Stimulated activated CD8-positive, alpha-beta memory T cell treated with anti-CD3 and anti-CD28 coated beads, Interleukin-7, amount 100 ng/mL, for 24 hours (primary cell): Measurements from ENCODE around the gene PHOSPHO2.

Source experiments
- DNase-seq: peaks from one replicate; pipeline ENCODE4 v3.0.0-alpha.2; 2020; ENCODE audit warnings: low read depth

The PHOSPHO2 gene

DNA sequence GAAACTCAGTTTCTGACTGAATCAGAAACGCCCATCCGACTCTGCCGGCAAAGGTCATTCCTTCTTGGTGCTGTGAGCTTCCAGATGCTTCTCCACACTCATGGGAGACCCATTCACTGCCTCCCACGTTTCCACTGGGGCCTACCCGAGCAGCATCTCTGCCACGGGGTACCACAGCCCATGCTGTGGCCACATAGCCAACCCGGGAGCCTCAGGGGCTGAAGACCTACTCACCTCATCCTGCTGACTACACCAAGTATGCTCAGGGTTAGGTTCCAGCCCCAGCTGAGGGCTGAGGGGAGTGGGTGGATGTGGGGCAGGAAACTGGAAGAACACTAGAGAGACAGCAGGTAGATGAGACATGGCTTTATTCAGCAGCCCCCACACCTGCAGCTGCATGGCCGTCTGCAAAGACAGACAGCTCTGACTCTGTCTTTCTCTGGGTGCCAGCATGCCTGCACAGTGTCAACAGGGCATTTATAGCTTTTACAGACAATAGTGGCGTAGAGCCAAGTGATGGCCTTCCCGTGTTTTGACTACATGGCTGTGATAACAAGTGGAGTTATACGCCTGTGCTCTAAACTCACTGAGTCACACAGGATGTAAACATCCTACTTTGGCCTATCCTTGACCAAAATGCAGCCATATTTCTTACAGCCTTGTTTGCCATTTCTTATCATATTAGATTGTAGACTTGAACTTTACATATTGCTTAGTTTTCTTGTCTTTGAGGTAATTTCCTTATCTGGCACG is 22.8 kb downstream of the PHOSPHO2 start:
- no peak for DNase-seq

DNA sequence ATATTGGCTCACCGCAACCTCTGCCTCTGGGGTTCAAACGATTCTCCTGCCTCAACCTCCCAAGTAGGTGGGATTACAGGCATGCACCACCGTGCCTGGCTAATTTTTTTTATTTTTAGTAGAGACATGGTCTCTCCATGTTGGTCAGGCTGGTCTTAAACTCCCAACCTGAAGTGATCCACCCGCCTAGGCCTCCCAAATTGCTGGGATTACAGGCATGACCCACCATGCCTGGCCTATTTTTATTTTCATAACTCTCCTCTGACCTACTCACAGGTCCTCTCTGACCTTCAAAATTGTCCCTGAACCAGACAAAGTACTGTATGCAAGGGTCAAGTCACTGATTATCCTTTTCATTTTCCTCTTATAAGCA is 23.4 kb downstream of the PHOSPHO2 start:
- no peak for DNase-seq

DNA sequence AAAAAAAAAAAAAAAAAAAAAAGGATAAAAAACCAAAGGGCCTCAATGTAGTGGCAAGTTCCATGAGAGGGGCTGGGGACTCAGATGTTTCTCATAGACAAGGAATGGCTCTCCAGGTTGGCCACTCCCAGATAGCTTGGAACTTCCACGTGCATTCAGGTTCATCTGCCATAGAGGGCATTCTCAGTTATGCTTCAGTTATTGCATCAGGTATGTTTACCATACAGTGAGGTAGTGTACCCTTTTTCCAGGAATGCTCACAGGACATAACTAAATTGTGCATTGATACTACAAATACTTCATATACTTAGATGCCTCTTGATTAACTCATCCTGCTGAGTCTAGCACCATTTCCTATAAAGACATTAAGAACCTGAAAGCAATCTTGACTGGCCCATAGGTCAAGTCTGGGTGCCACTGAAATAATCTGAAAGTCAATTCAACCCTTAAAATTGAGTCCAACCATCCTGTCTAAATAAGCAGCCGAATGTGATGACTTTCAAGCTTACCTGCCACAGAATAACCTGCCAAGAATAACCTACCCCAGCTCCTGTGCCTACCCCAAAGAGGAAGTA is 24.7 kb downstream of the PHOSPHO2 start:
- no peak for DNase-seq

DNA sequence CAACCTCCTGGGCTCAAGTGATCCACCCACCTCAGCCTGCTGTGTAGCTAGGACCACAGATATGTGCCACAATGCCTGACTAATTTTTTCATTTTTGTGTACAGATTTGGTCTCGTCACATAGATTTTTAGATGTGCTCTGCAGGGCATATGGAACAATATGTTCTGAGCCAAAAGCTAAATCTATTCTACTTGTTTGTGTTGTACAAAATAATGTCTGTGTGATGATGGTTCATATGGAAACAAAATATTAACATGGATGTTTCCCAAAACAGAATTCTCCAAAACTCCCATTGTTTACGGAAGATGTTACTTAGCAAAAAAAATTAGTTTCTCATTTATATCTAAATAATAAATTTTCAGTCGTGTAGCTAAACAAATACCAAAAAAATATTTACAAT is 26.7 kb downstream of the PHOSPHO2 start:
- DNase-seq, result no peak

DNA sequence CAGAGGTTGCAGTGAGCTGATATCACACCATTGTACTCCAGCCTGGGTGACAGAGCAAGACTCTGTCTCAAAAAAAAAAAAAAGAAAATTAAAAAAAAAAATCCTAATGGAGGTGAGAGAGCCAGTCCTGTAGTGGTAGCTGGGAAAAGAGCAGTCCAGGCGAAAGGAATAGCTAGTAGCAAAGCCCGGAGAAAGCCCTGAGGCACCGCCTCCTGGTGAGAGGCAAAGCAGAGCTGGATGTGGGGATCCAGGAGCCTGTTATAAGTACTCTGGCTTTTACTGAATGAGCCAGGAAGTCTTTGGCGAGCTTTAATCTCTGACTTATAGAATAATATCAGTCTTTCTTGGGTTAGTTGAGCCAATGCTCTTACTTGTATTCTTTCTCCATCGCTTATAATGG is 32.8 kb downstream of the PHOSPHO2 start:
- no peak for DNase-seq

DNA sequence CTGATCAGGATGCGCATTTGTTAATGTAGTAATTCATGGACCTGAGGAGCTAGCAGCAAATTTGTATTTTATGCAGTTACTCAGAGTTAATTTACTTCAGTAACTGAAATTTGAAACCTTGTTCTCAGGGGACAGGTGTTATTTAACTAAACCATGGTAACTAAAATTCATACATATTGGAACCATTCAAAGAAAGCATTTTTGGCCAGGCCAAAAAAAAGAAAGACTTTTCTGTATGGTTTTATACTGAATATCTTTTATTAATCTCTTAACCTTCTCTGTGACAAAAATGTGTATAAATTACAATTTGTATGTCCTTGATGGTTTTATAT is 35.0 kb downstream of the PHOSPHO2 start:
- no peak for DNase-seq

DNA sequence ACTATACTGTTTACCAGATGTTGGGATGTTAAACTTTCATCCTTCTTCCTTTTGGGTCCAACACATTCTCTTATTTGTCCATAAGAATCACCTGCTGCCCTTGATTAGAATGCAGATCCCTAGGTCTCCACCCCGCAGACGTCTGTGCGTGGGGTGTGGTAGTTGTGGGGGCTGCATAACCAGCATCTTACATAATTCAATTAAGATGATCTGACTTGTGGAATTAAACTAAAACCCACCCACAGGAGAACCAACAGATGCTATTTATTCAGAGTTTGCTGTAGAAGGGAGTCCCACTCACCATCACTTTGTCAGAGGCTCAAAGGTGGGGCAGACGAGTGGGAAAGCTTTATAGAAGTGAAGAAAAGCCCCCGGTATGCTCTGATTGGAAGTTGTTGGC is 37.8 kb downstream of the PHOSPHO2 start:
- DNase-seq, result no peak

DNA sequence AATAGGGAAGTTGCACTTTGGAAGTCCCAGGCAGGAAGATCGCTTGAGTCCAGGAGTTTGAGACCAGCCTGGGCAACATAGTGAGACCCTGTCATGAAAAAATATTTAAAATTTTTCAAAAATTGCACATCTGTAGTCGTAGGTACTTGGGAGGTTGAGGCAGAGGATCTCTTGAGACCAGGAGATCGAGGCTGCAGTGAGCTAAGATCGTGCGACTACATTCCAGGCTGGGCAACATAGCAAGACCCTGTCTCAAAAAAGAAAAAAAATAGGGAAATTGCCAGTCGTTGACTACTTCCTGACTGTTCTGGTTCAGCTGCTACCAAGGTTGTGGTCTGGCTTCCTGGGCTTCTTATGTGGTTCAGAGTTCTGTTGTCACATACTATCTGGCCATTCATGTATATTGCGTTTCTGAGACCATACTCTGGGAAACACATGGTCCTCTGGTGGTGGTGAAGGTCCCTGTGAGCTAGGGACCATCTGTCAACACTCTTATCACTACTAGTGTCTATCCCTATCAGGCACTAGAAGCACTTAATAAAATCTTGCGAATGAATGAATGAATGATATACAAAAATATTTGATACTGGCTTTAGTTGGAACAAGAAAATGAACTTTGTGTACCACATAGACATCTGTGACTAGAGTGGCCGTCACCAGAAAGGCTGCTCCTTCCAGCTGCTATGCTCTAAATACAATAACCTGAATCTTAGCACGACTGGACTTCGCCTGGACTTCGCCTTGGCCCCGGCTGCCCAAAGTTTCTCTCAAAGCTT is 38.5 kb downstream of the PHOSPHO2 start:
- DNase-seq, result no peak

DNA sequence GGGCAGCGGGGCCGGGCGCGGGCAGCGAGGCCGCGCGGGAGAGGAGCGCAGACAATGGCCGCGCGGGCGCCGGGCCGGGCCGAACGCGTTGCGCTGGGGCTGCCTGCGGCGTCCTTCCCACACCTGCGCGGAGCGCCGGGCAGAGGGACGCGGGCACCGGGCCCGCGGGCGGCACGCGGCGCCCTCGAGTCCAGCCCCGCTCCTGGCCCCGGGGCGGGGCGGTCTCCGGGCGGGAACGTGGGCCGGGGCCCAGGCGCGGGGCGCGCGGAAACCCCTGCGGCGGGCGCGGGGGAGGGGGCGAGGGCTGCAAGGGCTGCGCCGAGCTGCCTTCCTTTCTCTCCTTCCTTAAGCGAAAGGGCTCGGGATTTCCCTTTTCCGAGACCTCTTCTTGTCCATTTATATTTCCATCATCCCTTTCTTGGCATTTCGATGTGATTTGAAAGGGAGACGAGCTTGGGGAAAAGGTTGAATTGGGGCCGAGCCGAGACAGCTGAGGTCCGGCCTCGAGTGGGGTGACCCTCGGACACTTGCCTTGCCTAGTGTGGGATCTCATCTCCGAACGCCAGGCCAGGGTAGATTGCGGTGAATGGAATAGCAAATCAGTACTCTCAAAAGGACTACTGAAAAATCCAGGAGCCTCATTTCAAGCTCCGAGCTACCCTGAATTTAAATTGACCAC is 40.0 kb downstream of the PHOSPHO2 start:
- DNase-seq, result no peak

DNA sequence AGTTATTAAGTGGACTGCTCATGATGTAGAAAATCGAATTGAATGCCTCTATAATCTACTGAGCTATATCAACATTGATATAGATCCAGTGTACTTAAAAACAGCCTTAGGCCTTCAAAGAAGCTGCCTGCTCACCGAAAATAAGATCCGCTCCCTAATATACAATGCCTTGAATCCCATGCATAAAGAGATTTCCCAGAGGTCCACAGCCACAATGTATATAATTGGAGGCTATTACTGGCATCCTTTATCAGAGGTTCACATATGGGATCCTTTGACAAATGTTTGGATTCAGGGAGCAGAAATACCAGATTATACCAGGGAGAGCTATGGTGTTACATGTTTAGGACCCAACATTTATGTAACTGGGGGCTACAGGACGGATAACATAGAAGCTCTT is 41.4 kb downstream of the PHOSPHO2 start:
- DNase-seq, result no peak

DNA sequence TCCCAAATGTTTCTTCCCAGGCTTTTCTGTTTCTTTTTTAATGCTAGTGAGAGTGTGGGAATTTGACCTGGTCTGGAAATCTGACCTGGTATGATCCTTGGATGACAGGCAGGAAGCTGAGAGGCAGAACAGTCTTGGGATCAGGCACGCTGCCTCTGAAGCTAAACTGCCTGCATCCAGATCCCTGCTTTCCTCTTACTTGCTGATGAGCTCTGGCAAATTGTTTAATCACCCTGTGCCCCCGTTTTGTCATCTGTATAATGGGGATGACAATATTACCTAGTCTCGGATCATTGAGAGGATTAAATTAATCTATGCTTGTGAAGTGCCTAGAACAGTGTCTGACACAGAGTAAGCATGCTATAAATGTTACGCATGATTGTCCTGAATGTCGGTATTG is 42.6 kb downstream of the PHOSPHO2 start:
- no peak for DNase-seq

DNA sequence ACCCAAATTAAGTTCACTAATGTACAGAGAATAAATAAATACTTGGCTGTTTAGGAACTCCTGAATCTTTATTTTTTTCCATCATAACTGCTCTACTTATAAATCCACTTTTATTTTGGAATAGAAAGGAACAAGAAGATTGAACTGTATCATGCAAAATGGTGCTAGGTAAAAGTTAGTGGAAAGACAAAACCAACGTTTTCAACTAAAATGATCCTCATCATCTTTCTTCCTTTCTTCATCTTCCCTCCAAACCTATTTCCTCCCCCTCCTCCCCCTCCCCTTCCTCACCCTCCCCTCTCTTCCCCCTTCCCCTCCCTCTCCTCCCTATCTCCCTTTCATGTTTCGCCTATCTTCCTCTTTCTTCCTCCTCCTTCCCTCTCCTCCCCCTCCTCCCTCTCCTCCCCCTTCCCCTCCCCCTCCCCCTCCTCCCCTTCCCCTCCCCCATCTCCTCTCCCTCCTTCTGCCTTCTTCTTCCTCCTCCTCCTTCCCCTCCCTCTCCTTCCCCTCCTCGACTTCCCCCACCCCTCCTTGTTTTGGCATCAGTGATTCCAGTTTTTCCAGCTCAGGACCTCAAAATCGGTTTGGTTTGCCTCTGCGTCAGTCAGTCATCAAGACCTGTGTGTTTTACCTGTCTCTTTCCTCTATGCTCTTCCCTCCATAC is 44.4 kb downstream of the PHOSPHO2 start:
- DNase-seq, result no peak

DNA sequence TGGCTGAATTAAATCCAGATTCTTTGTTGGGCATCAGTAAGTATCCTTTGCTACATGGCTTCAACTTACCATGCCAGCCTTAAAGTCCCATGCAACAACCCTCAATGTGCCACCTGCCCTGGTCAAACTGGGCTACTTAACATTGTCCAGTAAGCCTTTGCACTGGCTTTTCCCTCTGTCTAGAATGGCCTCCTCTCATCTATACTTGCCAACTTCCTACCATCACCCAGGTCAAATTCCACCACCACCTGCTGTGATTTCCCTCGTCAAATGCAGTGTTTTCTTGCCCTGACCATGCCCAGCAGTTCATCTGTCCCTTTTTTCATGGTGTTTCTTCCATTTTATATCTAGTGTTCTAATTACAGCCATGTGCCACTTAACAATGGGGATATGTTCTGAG is 45.1 kb downstream of the PHOSPHO2 start:
- no peak for DNase-seq

DNA sequence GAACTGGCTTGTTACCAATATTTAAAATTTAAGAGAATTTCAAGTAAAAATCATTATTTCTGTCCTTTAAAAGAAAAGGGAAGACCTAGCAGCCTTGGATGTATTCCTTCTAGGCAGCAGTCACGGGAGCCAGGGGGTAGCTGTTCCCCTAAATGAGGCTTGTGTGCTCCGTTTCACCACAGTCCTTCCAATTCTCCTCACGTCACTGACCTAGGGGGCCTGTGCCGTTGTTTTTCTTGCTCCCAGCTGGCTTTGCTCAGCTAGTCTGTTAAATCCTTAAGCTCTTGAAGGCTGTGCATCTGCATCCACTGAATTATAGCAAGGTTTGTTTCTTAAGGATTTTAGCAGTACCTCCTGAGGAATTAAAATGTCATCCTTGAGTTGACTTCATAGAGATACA is 49.3 kb downstream of the PHOSPHO2 start:
- DNase-seq, result no peak

DNA sequence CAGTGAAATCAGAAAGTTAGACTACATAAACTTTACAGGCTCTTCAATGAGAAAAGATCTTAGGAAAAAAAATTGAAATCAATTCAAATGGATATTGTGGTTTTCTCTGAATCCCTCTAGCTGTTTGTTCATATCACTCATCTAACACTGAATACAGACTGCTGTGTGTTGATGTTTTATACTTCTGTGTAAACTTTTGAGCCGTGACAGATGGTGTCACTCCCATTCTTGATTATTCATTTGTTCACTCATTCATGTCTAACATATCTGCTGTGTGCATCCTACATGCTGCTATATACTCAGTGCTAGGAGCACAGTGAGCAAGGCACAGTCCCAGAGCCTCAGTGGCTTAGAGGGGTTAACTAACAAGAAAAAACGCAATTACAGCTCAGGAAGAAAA is 52.0 kb downstream of the PHOSPHO2 start:
- DNase-seq, result no peak

DNA sequence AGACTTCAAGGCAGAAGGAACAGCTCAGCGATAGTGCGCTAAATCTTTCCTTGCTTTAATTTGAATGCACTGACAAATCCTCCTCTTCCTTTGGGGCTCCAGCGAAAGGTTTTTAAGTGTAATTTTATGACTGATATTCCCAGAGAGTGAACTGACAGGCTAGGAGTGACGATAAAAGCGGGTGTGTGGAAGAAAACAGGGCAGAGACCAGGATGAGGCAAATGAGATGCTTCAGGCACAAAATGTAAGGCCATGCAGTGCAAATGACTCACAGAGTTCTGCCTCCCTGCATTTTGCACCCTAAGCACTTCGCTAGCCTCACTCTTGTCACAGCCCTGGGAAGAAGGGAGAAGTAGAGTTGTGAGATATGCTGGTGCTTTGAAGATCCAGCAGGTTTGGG is 54.0 kb downstream of the PHOSPHO2 start:
- DNase-seq, result no peak
